Skeletal muscle tissue (tissue), 4 donors: ENCODE data around the gene GTF2A2. TPM values are rescaled to one million over a fixed set of nuclear protein-coding genes. Genes with fewer than 3 reads are reported as not detected.
A peak's percentile ranks its signal among the peaks of the same experiment; 100 is the strongest.

ENCODE experiments used
- H3K27ac ChIP-seq: one replicate; pipeline ENCODE4 v1.7.0; 2013; ENCODE audit warnings: mild to moderate bottlenecking, low read depth, low read length, inconsistent platforms
- H3K27me3 ChIP-seq, 3 donors: one replicate each; pipeline ENCODE4 v1.7.0; 2013; ENCODE audit warnings: low read length in 3 of 3; ENCODE audit not compliant: control insufficient read depth in 3 of 3, insufficient read depth in 3 of 3
- H3K36me3 ChIP-seq, 3 donors: one replicate each; pipeline ENCODE4 v1.7.0; 2013; ENCODE audit warnings: low read length in 3 of 3; ENCODE audit not compliant: control insufficient read depth in 3 of 3, insufficient read depth in 3 of 3
- H3K4me1 ChIP-seq, 3 donors: one replicate each; pipeline ENCODE4 v1.7.0; 2013; ENCODE audit warnings: low read length in 3 of 3, mild to moderate bottlenecking in 3 of 3; ENCODE audit not compliant: control insufficient read depth in 3 of 3, insufficient read depth in 3 of 3
- H3K4me3 ChIP-seq, 3 donors: one replicate each; pipeline ENCODE4 v1.7.0; 2013; ENCODE audit warnings: low read length in 3 of 3
- H3K9ac ChIP-seq, 3 donors: one replicate each; pipeline ENCODE4 v1.7.0; 2013; ENCODE audit warnings: low read length in 3 of 3, mild to moderate bottlenecking in 3 of 3, moderate library complexity in 2 of 3, low read depth in 1 of 3
- H3K9me3 ChIP-seq, 3 donors: one replicate each; pipeline ENCODE4 v1.7.0; 2013; ENCODE audit warnings: low read length in 3 of 3; ENCODE audit not compliant: control insufficient read depth in 3 of 3
- total RNA-seq: library from RNA; depleted of rRNA; stranded (reverse); fragments of >200 nt; gene quantifications from one replicate; pipeline ENCODE4 v1.2.3, GENCODE V29; 2014
- donor health status: Osteomylitis.

GTF2A2 gene
- total RNA-seq, 1 donor from 2014 or later, result 20.9 TPM

DNA sequence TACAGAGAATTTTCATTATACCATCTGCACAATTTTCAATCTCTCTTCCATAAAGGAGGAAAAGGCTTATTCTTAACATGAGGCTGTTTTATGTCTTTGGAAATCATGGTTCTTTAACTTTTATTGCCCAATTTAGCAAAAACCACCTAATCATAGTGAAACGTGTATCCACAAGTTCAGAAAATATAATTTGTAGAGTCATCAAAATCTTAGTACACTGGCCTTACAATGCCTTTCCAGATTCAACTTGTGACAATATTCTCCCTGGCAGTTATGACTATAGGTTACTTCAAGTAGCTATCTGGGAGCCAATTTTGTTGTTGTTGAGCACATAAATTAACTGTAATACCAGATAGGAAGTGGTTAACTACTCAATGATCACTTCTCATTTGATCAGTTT lies 20.9 kb upstream of the GTF2A2 start:
- no peak overlapping the region for H3K27ac ChIP-seq
- H3K9me3 ChIP-seq, result no peaks in the 10 kb centered on the region
- no peak overlapping the region for H3K4me3 ChIP-seq
- H3K27me3 ChIP-seq, result no peaks in the 10 kb centered on the region
- no peaks in the 10 kb centered on the region for H3K4me1 ChIP-seq
- H3K36me3 ChIP-seq, result peaks cover 32 to 62% (median 58%) of the 10 kb centered on the region in 3 donors
- no peak overlapping the region for H3K9ac ChIP-seq

DNA sequence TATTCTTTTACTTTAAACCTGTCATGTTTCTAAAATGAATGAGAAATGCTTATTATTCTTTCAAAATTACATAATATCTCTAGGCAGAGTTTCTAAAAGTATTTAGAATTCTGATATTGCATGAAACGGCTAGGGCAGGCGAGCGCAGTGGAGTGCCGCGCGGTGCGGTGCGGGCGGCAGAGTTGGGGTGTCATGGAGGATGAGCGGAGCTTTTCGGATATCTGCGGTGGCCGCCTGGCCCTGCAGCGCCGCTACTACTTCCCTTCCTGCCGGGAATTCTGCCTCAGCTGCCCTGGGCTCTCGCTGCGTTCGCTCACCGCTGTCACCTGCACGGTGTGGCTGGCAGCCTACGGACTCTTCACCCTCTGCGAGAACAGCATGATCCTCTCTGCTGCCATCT lies 19.2 kb upstream of the GTF2A2 start:
- H3K27ac ChIP-seq, result no peak overlapping the region
- no peak overlapping the region for H3K4me3 ChIP-seq
- peaks cover 36 to 71% (median 66%) of the 10 kb centered on the region in 3 donors for H3K36me3 ChIP-seq
- H3K4me1 ChIP-seq, result no peaks in the 10 kb centered on the region
- H3K27me3 ChIP-seq, result no peaks in the 10 kb centered on the region
- no peaks in the 10 kb centered on the region for H3K9me3 ChIP-seq
- H3K9ac ChIP-seq, result no peak overlapping the region

DNA sequence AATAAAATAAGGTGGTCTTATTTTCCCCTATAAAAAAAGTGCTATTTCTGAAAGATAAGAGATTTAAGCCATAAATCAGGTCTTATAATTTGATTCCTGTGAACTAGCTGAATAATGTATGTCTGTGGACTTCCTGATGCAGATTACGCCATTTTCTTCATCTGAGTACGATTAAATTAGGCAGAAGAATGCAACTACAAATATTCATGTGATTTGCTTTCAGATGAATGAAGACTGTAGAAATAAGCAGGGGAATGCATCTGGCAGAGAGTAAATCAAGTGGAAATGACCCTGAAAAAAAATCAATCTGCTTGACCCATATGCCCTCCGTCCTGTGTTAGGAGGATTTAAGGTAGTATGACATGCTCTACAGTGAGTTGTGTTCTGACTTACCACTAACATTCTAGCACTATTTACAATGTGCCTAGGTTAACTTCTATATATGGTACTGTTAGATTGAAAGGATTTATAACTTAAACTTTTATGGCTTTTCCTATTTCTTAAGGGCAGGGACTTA lies 17.1 kb upstream of the GTF2A2 start:
- no peak overlapping the region for H3K4me3 ChIP-seq
- no peaks in the 10 kb centered on the region for H3K9me3 ChIP-seq
- peaks cover 35 to 71% (median 65%) of the 10 kb centered on the region in 3 donors for H3K36me3 ChIP-seq
- no peak overlapping the region for H3K9ac ChIP-seq
- no peak overlapping the region for H3K27ac ChIP-seq
- no peaks in the 10 kb centered on the region for H3K27me3 ChIP-seq
- H3K4me1 ChIP-seq, result no peaks in the 10 kb centered on the region

DNA sequence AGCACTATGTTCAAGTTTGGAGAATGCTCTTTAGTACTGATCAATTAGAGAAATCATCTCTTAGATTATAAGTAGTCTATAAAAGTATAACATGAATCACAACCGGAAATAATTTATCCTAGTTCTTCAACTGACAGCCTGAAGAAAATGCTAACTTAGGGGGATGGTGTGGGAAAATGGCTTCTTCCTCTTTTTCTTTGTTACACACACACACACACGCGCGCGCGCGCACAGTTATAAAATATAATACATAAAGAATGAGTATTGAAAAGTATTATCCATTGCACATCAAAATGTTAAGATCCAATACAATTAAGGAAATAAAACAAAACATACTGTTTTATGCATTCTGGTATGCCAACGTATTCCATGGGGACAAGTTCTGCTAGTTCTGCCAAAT lies 11.2 kb upstream of the GTF2A2 start:
- Histone ChIP-seq H3K36me3 (peaks cover 24 to 38% (median 33%) of the 10 kb centered on the region in 3 donors), H3K9me3 (no peaks in the 10 kb centered on the region), H3K4me1 (no peaks in the 10 kb centered on the region), H3K9ac (no peak overlapping the region), H3K27me3 (no peaks in the 10 kb centered on the region), H3K4me3 (no peak overlapping the region), H3K27ac (no peak overlapping the region)

DNA sequence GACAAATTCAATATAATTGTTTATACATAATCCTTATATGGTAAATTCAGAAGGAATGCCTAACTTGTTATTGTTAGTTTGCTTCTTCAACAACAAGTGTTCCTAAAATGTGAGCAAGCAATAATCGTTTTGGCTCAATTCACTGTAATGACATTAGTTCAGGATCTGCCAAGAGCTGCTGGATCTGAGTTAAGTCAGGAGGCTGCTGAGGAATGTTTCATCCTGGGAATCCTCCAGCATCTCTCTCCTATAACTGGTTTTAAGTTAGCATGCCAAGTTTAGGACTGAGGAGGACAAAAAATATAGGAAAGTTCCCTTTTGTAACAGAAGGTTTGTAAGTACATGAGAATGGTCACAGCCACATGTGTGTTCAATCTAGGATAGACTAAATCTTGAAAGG lies 4.9 kb upstream of the GTF2A2 start:
- H3K27me3 ChIP-seq, result no peaks in the 10 kb centered on the region
- no peak overlapping the region for H3K4me3 ChIP-seq
- H3K9ac ChIP-seq, result no peak overlapping the region
- no peaks in the 10 kb centered on the region for H3K9me3 ChIP-seq
- H3K36me3 ChIP-seq, result peaks cover 0 to 14% (median 7%) of the 10 kb centered on the region in 3 donors
- peaks cover 5 to 7% (median 6%) of the 10 kb centered on the region in 3 donors for H3K4me1 ChIP-seq
- no peak overlapping the region for H3K27ac ChIP-seq

DNA sequence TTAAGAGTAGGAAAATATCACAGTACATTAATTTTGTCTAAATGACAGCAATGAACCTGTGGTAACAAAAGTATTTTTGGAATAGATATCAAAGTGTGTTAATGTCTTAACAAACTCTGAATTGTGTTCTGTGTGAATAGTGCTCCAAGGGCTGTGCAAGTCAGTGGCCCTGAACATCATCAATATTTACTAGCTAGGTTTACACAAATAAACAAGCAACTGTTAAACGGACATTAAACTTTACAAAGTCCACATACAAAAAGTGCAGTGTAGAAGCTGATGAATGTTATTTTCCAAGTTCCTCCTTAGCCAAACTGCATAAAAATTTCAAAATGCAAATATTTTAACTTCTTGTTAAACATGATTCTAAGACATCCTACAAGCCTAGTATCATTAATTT lies 2.1 kb upstream of the GTF2A2 start:
- Histone ChIP-seq H3K27me3 (no peaks in the 10 kb centered on the region), H3K4me1 (peaks cover 20 to 24% (median 24%) of the 10 kb centered on the region in 3 donors), H3K9me3 (no peaks in the 10 kb centered on the region), H3K36me3 (peaks cover 0 to 12% (median 7%) of the 10 kb centered on the region in 3 donors), H3K27ac (no peak overlapping the region), H3K4me3 (no peak overlapping the region), H3K9ac (no peak overlapping the region)

DNA sequence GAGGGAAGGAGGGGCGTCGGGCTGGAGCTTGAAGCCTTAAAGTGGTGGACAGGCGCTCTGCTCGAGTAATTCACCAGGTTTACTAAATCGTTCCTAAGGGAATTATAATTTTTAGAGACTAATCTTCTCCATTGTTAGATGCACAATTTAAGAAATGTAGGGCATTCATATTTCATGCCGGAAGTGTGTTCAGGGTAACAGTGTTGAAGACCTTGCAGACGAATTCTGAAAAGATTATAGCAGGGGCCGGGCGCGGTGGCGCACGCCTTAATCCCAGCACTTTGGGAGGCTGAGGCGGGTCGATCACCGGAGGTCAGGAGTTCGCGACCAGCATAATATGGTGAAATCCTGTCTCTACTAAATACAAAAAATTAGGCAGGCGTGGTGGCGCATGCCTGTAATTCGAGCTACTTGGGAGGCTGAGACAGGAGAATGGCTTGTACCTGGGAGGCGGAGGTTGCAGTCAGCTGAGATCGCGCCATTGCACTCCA lies 365 bp upstream of the GTF2A2 start:
- Histone ChIP-seq H3K9me3 (no peaks in the 10 kb centered on the region), H3K36me3 (peaks cover 4 to 10% (median 8%) of the 10 kb centered on the region in 3 donors), H3K27me3 (no peaks in the 10 kb centered on the region), H3K4me3 (peak overlapping the region; percentile 87 to 91 (median 87)), H3K4me1 (peaks cover 19 to 24% (median 24%) of the 10 kb centered on the region in 3 donors), H3K27ac (no peak overlapping the region), H3K9ac (peak overlapping the region; percentile 27 to 91 (median 46))

DNA sequence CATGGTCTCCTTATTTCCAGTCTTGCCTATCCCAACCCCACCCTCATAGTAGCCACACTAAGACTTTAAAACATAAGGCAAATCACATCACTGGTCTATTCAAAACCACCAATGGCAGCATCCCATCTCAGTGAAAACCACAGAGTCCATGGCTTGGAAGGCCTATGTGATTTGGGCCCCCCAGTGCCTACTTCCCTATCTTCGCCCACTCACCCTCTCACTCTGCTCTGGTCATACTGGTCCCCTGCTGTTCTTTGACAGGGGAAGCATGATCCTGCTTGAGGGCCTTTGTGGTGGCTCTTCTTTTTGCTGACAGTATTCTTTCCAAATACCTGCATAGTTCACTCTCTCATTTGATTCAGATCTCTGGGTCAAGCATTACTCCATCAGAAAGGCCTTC lies 3.3 kb downstream of the GTF2A2 start:
- Histone ChIP-seq H3K27ac (no peak overlapping the region), H3K36me3 (peaks cover 9 to 21% (median 19%) of the 10 kb centered on the region in 3 donors)

DNA sequence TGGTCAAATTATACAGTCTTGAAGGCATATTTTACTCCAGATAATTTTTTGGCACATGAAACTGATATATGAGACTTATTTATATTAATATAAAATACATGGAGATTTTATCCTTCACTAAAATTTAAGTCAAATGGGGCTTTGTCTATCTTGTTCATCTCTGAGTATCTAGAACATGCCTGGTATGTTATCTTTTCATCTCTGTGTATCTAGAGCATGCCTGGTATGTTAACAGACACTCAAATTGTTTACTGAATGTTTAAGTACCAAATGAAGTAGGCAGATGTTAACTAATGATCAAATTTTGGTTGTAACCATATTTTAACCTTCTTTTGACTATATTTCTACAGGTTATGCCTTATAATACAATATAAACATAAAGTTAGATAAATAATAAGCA lies 7.7 kb downstream of the GTF2A2 start:
- H3K9ac ChIP-seq, result no peak overlapping the region
- peaks cover 18 to 32% (median 25%) of the 10 kb centered on the region in 3 donors for H3K36me3 ChIP-seq
- H3K4me3 ChIP-seq, result no peak overlapping the region
- H3K4me1 ChIP-seq, result no peaks in the 10 kb centered on the region
- H3K9me3 ChIP-seq, result no peaks in the 10 kb centered on the region
- no peak overlapping the region for H3K27ac ChIP-seq
- no peaks in the 10 kb centered on the region for H3K27me3 ChIP-seq

More for the DNA sequence above, 3.3 kb downstream of the GTF2A2 start:
- no peaks in the 10 kb centered on the region for H3K27me3 ChIP-seq
- no peak overlapping the region for H3K9ac ChIP-seq
- H3K9me3 ChIP-seq, result no peaks in the 10 kb centered on the region
- H3K4me1 ChIP-seq, result peaks cover 15 to 18% (median 17%) of the 10 kb centered on the region in 3 donors
- H3K4me3 ChIP-seq, result no peak overlapping the region

DNA sequence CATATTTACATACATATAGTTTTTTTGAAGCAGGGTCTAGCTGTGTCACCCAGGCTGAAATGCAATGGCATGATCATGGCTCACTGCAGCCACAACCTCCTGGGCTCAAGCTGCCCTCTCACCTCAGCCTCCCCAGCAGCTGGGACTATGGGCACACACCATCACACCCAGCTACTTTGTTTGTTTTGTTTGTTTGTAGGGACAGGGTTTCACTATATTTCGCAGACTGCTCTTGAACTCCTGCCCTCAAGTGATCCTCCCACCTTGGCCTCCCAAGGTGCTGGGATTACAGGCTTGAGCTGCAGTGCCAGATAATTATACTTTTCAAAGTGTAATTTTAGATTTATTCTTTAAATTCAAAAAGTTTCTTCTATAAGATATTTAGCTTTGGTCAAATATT lies 10.2 kb downstream of the GTF2A2 start:
- Histone ChIP-seq H3K27me3 (no peaks in the 10 kb centered on the region), H3K9ac (no peak overlapping the region), H3K36me3 (peaks cover 14 to 29% (median 24%) of the 10 kb centered on the region in 3 donors), H3K27ac (no peak overlapping the region), H3K4me3 (no peak overlapping the region), H3K4me1 (no peaks in the 10 kb centered on the region), H3K9me3 (no peaks in the 10 kb centered on the region)
